ENCODE measurements around the gene PRRT1B. TPM values are rescaled to one million over a fixed set of nuclear protein-coding genes. Genes with fewer than 3 reads are reported as not detected.

The PRRT1B gene
- total RNA-seq, 1 donor from 2014 or later, result not detected

DNA sequence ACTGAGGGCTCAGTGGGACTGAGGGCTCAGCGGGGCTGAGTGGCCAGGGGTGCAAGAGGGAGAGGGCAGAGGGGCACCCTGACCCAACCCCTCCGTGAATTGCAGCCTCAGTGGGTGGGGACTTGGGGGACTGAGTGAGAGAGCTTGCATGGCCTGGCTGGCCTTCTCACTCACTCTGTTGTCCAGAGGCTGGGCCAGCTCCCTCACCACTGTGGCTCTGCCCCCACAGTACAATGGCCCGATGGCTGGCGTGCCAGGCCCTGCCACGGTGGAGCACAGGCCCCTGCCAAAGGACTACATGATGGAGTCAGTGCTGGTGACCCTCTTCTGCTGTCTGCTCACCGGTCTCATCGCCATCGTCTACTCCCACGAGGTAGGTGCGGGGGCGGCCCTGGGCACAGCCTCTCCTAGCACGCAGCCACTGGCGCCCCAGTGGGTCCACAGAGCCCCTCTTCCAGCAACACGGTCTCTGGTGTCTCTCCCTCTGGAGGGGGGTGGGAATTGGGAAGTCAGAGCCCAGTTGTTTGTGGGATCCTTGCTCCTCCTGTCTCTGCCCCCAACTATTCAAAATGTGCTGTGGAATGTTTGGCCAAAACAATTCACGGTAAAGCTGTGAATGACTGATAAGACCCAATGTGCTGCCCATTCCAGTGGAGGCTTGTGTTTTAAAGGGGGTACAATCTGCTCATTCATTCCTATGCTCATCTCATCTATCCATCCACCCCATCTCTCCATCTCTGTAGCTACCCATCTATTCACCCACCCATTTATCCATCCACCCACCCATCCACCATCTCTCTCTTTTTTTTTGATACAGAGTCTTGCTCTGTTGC, 10.7 kb downstream of the PRRT1B start:
- no peaks in the 10 kb centered on the region for H3K4me1 ChIP-seq
- H3K27me3 ChIP-seq, result peaks cover 13% of the 10 kb centered on the region
- no peak overlapping the region for H3K4me3 ChIP-seq
- no peak for DNase-seq (ENCODE audit: low spot score in 2 of 2)
- no peaks in the 10 kb centered on the region for H3K36me3 ChIP-seq
- peaks cover 0 to 7% of the 10 kb centered on the region in 2 donors for H3K9me3 ChIP-seq
- TF ChIP-seq, protein P1, sequence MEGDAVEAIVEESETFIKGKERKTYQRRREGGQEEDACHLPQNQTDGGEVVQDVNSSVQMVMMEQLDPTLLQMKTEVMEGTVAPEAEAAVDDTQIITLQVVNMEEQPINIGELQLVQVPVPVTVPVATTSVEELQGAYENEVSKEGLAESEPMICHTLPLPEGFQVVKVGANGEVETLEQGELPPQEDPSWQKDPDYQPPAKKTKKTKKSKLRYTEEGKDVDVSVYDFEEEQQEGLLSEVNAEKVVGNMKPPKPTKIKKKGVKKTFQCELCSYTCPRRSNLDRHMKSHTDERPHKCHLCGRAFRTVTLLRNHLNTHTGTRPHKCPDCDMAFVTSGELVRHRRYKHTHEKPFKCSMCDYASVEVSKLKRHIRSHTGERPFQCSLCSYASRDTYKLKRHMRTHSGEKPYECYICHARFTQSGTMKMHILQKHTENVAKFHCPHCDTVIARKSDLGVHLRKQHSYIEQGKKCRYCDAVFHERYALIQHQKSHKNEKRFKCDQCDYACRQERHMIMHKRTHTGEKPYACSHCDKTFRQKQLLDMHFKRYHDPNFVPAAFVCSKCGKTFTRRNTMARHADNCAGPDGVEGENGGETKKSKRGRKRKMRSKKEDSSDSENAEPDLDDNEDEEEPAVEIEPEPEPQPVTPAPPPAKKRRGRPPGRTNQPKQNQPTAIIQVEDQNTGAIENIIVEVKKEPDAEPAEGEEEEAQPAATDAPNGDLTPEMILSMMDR (IDR thresholded peaks at IDR 0.05), result no peak
- intact Hi-C loops (cut with DNase I), result no loop called here
- H3K27ac ChIP-seq, result no peak overlapping the region

DNA sequence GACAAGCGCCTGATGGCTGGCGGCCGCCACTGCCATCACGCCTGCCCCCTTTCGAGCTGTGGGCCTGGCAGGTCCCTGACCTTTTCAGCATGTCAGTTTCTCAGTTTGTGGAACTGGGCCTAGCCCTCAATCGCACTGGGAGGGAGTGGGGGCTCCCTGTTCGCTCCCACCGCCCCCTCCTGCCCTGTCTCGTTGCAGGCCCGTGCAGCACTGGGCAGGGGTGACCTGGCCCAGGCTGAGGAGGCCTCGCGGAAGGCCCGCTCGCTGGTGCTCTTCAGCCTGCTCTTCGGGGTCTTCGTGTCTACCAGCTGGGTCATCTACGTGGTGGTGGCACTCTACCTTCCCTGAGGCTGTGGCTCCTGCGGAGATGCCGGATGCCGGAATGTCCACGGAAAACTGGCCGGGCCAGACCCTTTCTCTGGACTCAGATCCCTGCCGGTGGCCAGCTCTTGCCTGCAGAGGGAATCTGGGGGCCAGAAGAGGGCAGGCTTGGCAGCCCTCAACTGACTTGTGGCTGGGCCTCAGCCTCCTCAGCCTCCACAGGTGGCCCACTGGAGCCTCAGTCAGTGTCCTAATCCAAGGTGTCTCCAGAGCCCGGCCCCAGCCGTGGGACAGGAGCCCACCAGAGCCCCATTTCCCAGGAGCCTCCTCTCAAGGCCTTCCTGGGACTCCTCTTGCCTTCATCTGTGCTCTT, 12.7 kb downstream of the PRRT1B start:
- no peak overlapping the region for H3K4me3 ChIP-seq
- H3K27me3 ChIP-seq, result peaks cover 13% of the 10 kb centered on the region
- peaks cover 0 to 14% of the 10 kb centered on the region in 2 donors for H3K9me3 ChIP-seq
- no peaks in the 10 kb centered on the region for H3K4me1 ChIP-seq
- intact Hi-C loops (cut with DNase I), result no loop called here
- no peak overlapping the region for H3K27ac ChIP-seq
- DNase-seq (ENCODE audit: low spot score in 2 of 2), result no peak
- H3K36me3 ChIP-seq, result no peaks in the 10 kb centered on the region
- TF ChIP-seq, protein P1 (IDR thresholded peaks at IDR 0.05), result no peak

DNA sequence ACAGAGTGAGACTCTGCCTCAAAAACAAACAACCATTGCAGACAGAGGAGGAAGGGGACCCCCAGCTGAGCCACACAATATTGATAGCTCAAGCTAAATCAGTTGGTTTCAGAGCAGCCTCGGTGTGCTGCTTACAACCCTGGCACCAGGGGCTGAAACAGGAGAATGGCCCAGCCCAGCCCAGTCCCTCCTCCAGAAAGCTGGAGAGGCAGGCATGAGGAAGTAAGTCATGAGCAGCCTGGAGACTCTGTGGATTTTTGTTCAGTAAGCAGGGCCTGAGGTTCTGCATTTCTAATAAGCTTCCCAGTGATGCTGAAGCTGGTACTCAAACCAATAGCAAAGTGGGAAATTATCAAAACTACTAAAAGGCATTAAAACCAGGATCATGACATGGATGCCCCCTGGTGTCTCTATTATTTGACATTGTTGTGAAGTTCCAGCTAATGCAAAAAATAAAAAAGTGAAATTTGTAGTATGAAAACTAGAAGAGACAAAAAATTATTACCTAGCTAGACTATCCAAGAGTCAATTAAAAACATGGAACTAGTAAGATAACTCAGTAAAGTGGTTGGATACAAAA, 14.2 kb downstream of the PRRT1B start:
- no peak overlapping the region for H3K27ac ChIP-seq
- H3K4me3 ChIP-seq, result no peak overlapping the region
- DNase-seq (ENCODE audit: low spot score in 2 of 2), result no peak
- H3K36me3 ChIP-seq, result no peaks in the 10 kb centered on the region
- peaks cover 6% of the 10 kb centered on the region for H3K27me3 ChIP-seq
- H3K9me3 ChIP-seq, result peaks cover 0 to 15% of the 10 kb centered on the region in 2 donors
- intact Hi-C loops (cut with DNase I), result no loop called here
- no peaks in the 10 kb centered on the region for H3K4me1 ChIP-seq
- TF ChIP-seq, protein P1 (IDR thresholded peaks at IDR 0.05), result no peak

DNA sequence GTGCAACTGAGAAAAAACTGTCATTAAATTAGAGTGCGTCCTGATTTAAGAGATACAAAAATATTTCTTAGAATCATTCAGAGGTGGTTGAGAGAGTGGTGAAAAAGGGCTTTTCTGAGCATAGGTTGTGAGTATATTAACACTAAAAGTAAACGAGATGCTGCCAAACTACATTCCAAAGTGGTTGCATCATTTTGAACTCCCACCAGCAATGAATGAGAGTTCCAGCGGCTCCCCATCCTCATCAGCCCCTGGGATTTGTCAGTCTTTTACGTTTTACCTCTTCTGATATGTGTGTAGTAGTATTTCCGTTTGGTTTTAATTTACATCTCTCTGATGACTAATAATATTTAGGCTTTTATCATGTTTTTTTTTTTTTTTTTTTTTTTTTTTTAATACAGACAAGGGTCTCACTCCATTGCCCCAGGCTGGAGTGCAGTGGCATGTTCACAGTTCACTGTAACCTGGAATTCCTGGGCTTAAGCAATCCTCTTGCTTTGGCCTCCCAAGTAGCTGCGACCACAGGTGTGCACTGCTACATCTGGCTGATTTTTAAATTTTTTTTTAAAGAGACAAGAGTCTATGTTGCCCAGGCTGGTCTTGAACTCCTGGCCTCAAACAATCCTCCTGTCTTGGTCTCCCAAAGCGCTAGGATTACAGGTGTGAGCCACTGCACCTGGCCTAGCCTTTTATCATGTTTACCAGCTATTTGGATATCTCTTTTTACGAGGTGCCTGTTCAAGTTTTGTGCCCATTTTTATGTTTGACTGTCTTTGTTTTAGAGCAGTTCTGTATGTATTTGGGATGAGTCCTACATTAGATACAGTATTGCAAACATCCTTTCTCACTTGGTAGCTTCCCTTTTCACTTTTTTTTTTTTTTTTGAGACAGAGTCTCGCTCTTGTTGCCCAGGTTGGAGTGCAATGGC, 17.0 kb downstream of the PRRT1B start:
- peaks cover 0 to 15% of the 10 kb centered on the region in 2 donors for H3K9me3 ChIP-seq
- intact Hi-C loops (cut with DNase I), result no loop called here
- TF ChIP-seq, protein P1 (IDR thresholded peaks at IDR 0.05), result no peak
- H3K4me3 ChIP-seq, result no peak overlapping the region
- no peaks in the 10 kb centered on the region for H3K27me3 ChIP-seq
- H3K27ac ChIP-seq, result no peak overlapping the region
- no peaks in the 10 kb centered on the region for H3K4me1 ChIP-seq
- no peak for DNase-seq (ENCODE audit: low spot score in 2 of 2)
- no peaks in the 10 kb centered on the region for H3K36me3 ChIP-seq

DNA sequence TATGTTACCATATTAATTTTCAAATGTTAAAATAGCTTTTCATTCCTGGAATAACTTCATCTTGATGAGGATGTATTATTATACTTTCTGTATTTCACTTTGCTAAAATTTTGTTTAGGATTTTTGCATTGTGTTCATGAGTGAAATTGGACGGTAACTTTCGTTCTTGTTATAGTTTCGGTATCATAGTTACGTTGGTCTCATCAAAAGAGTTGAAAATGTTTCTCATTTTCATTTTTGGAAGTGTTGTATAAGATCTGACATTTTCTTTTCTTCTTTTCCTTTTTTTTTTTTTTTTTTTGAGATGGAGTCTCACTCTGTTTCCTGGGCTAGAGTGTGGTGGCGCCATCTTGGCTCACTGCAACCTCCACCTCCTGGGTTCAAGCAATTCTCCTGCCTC, 20.0 kb downstream of the PRRT1B start:
- peaks cover 0 to 3% of the 10 kb centered on the region in 2 donors for H3K36me3 ChIP-seq
- H3K27me3 ChIP-seq, result no peaks in the 10 kb centered on the region
- DNase-seq (ENCODE audit: low spot score in 2 of 2), result no peak
- intact Hi-C loops (cut with DNase I), result no loop called here
- no peaks in the 10 kb centered on the region for H3K4me1 ChIP-seq
- TF ChIP-seq, protein P1 (IDR thresholded peaks at IDR 0.05), result no peak
- no peak overlapping the region for H3K4me3 ChIP-seq
- H3K9me3 ChIP-seq, result peaks cover 0 to 10% of the 10 kb centered on the region in 2 donors
- no peak overlapping the region for H3K27ac ChIP-seq
